GM12878 (cell line): ENCODE measurements around the gene SPINT2. TPM values are rescaled to one million over a fixed set of nuclear protein-coding genes. Genes with fewer than 3 reads are reported as not detected.
A peak's percentile ranks its signal among the peaks of the same experiment; 100 is the strongest.

ENCODE experiments used
- ATAC-seq: fragments of 200-7000 bp; cut with Tn5 transposase; 3 replicates; pipeline ENCODE4 v1.9.1; 2020; ENCODE audit warnings: mild to moderate bottlenecking, moderate library complexity
- BruUV-seq: library from RNA; stranded (reverse); fragments of 400-500 nt; replicated peaks from 2 replicates; lab custom pipeline; 2021; lab: Mats Ljungman, UMichigan
- CTCF ChIA-PET: fragments of 300-600 bp; sonication (Branson Sonifier 250); formaldehyde crosslinking; extraction: SDS; loops from one replicate; lab custom pipeline; 2021; ENCODE audit warnings: inconsistent platforms; lab: Yijun Ruan, JAX
- POLR2A ChIA-PET: fragments of 350-600 bp; formaldehyde crosslinking; extraction: SDS; loops from one replicate; lab custom pipeline; 2021; ENCODE audit warnings: inconsistent platforms; lab: Charles Lee
- RAD21 ChIA-PET: fragments of 300-600 bp; sonication (Branson Sonifier 250); formaldehyde crosslinking; loops from one replicate; lab custom pipeline; 2023; ENCODE audit warnings: antibody characterized with exemption; ENCODE audit not compliant: unreplicated experiment; lab: Charles Lee
- SMC1A ChIA-PET: fragments of 300-600 bp; sonication (Branson Sonifier 250); formaldehyde crosslinking; loops from one replicate; lab custom pipeline; 2023; ENCODE audit not compliant: unreplicated experiment, uncharacterized antibody; lab: Charles Lee
- DNase-seq: peaks from one replicate; pipeline ENCODE4 v3.0.0-alpha.2; 2011; ENCODE audit warnings: low read depth, low spot score
- FAIRE-seq: peaks from 3 replicates; lab custom pipeline; 2011; peaks lifted over from hg19 to GRCh38; lab: Jason Lieb, UNC
- H2AFZ ChIP-seq: 2 replicates; pipeline ENCODE4 v1.6.0; 2011; ENCODE audit warnings: low read depth, low read length, control low read depth; ENCODE audit not compliant: control insufficient read depth
- H3K27ac ChIP-seq: 2 replicates; pipeline ENCODE4 v1.5.1; 2011; ENCODE audit warnings: control low read depth; ENCODE audit not compliant: control insufficient read depth, insufficient read depth
- H3K27me3 ChIP-seq, 2 experiments: replicated peaks in 1 of 2; 2 replicates each; pipeline versions ENCODE4 v1.6.0 to v1.6.1; 2011; ENCODE audit warnings: low read length in 1 of 2; ENCODE audit not compliant: control insufficient read depth in 2 of 2, insufficient read depth in 2 of 2
- H3K36me3 ChIP-seq, 2 experiments: 2 replicates each; pipeline ENCODE4 v1.5.1; 2011; ENCODE audit warnings: low read length in 1 of 2; ENCODE audit not compliant: control insufficient read depth in 2 of 2, insufficient read depth in 2 of 2
- H3K4me1 ChIP-seq: 2 replicates; pipeline ENCODE4 v1.6.1; 2011; ENCODE audit warnings: mild to moderate bottlenecking, low read length, moderate library complexity, mixed read lengths; ENCODE audit not compliant: control insufficient read depth, insufficient read depth
- H3K4me2 ChIP-seq: 2 replicates; pipeline ENCODE4 v1.6.0; 2011; ENCODE audit warnings: control low read depth; ENCODE audit not compliant: control insufficient read depth, insufficient read depth
- H3K4me3 ChIP-seq: fragments of 200-600 bp; sonication (generic); 2 replicates; pipeline ENCODE4 v1.5.1; 2016
- H3K79me2 ChIP-seq: 2 replicates; pipeline ENCODE4 v1.6.0; 2011; ENCODE audit warnings: low read length; ENCODE audit not compliant: control insufficient read depth, insufficient read depth
- H3K9ac ChIP-seq: 2 replicates; pipeline ENCODE4 v1.8.0; 2011; ENCODE audit warnings: low read length, control low read depth, mixed read lengths; ENCODE audit not compliant: control insufficient read depth, insufficient read depth
- H3K9me3 ChIP-seq: replicated peaks from 3 replicates; pipeline ENCODE4 v1.5.1; 2011; ENCODE audit warnings: mild to moderate bottlenecking, low read length; ENCODE audit not compliant: control insufficient read depth, insufficient read depth
- H4K20me1 ChIP-seq: 2 replicates; pipeline ENCODE4 v1.6.0; 2011; ENCODE audit not compliant: control insufficient read depth, insufficient read depth
- KLF5 ChIP-seq: fragments of 450-650 bp; IDR thresholded peaks from 2 replicates; pipeline ENCODE4 v1.6.1; 2014; ENCODE audit warnings: mild to moderate bottlenecking; ENCODE audit not compliant: partially characterized antibody
- MTA3 ChIP-seq: IDR thresholded peaks from 2 replicates; pipeline ENCODE4 v1.6.1; 2012; ENCODE audit warnings: low read length, inconsistent platforms, borderline replicate concordance
- YY1 ChIP-seq: IDR thresholded peaks from 2 replicates; pipeline ENCODE4 v1.6.1; 2011; ENCODE audit warnings: low read depth, mild to moderate bottlenecking, low read length
- ZNF384 ChIP-seq: IDR thresholded peaks from 2 replicates; pipeline ENCODE4 v1.6.1; 2012; ENCODE audit warnings: low read depth, mild to moderate bottlenecking, low read length, improper control_type of control experiment, borderline replicate concordance
- WGBS: methylation state at CpG from one replicate; pipeline ENCODE4 v1.1.6; 2016; ENCODE audit warnings: low lambda C conversion rate; ENCODE audit not compliant: insufficient replicate concordance, insufficient coverage; ENCODE audit errors: missing lambda C conversion rate; 5-methylcytosine and 5-hydroxymethylcytosine counted together
- in situ Hi-C: fragments of 300-500 bp; cut with MboI; formaldehyde crosslinking; loops from 9 replicates; pipeline ENCODE4 v1.14.3; 2018; ENCODE audit warnings: mixed read lengths
- intact Hi-C: fragments of 100-400 bp; cut with micrococcal nuclease; formaldehyde crosslinking; loops from one replicate; pipeline ENCODE4 v1.14.2; 2022; ENCODE audit not compliant: unreplicated experiment
- polyA plus RNA-seq, 11 experiments: library from polyadenylated mRNA; depleted of rRNA in 4 of 11; unstranded in 6 of 11; stranded (reverse) in 5 of 11; fragments of >200 nt; fragmentation: Nextera tagmentation in 4 of 11; fragmentation: Illumina TruSeq in 1 of 11; extraction: Ambion mirVana in 4 of 11; extraction: Trizol in 1 of 11; gene quantifications; 1 replicate in 1 of 11; 2 replicates in 10 of 11; pipeline versions ENCODE4 v1.2.1 to v1.2.3, GENCODE V29; 2011 to 2016; ENCODE audit warnings: inconsistent platforms in 2 of 11, missing spikeins in 2 of 11, low read depth in 1 of 11
- total RNA-seq, 4 experiments: library from RNA; depleted of rRNA in 3 of 4; stranded (reverse); fragments of >200 nt in 3 of 4; fragmentation: Illumina TruSeq in 1 of 4; extraction: Trizol in 1 of 4; gene quantifications; 2 replicates each; pipeline versions ENCODE4 v1.2.1 to v1.2.3, GENCODE V29; 2013 to 2021
- TF ChIP-seq, protein P1 (sequence below): fragments of 450-650 bp; IDR thresholded peaks from 2 replicates; pipeline ENCODE4 v1.6.1; 2016; ENCODE audit warnings: mild to moderate bottlenecking, moderate library complexity, borderline replicate concordance
- TF ChIP-seq, protein P2 (sequence below): fragments of 450-650 bp; IDR thresholded peaks from 2 replicates; pipeline ENCODE4 v1.6.1; 2016; ENCODE audit warnings: mild to moderate bottlenecking

The SPINT2 gene
- total and polyA plus RNA-seq, 10 of the 15 experiments (the other 5 are each of a cell fraction or from before 2014, with no cell fraction given), result 0.15 to 26.5 (median 17.5) TPM

DNA sequence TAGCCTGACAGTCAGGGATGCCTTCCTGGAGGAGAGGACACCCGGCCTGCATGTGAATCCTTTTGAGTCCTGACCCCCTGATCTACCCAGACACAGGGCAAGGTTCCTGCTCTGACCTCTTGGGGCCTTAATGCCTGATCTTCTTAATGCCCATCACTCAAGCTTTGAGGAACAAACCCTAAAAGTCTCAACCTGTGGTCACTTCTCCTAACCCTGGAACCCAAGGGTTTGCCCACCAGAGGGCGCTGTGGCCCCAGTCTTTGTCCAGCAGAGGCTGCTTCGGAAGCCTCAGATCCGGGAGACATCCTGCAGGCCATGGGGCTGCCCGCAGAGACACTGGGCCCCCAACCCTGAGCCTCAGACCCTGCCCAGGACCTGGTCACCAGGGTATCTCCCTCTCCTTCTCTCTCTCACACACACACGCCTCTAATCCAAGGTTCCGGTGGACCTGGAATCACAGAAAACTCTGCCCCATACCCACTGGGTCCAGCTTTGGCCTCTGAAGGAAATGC, 30.6 kb upstream of the SPINT2 start (continued):
- TF ChIP-seq, protein P1, sequence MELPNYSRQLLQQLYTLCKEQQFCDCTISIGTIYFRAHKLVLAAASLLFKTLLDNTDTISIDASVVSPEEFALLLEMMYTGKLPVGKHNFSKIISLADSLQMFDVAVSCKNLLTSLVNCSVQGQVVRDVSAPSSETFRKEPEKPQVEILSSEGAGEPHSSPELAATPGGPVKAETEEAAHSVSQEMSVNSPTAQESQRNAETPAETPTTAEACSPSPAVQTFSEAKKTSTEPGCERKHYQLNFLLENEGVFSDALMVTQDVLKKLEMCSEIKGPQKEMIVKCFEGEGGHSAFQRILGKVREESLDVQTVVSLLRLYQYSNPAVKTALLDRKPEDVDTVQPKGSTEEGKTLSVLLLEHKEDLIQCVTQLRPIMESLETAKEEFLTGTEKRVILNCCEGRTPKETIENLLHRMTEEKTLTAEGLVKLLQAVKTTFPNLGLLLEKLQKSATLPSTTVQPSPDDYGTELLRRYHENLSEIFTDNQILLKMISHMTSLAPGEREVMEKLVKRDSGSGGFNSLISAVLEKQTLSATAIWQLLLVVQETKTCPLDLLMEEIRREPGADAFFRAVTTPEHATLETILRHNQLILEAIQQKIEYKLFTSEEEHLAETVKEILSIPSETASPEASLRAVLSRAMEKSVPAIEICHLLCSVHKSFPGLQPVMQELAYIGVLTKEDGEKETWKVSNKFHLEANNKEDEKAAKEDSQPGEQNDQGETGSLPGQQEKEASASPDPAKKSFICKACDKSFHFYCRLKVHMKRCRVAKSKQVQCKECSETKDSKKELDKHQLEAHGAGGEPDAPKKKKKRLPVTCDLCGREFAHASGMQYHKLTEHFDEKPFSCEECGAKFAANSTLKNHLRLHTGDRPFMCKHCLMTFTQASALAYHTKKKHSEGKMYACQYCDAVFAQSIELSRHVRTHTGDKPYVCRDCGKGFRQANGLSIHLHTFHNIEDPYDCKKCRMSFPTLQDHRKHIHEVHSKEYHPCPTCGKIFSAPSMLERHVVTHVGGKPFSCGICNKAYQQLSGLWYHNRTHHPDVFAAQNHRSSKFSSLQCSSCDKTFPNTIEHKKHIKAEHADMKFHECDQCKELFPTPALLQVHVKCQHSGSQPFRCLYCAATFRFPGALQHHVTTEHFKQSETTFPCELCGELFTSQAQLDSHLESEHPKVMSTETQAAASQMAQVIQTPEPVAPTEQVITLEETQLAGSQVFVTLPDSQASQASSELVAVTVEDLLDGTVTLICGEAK, result no peak
- TF ChIP-seq, protein P2, sequence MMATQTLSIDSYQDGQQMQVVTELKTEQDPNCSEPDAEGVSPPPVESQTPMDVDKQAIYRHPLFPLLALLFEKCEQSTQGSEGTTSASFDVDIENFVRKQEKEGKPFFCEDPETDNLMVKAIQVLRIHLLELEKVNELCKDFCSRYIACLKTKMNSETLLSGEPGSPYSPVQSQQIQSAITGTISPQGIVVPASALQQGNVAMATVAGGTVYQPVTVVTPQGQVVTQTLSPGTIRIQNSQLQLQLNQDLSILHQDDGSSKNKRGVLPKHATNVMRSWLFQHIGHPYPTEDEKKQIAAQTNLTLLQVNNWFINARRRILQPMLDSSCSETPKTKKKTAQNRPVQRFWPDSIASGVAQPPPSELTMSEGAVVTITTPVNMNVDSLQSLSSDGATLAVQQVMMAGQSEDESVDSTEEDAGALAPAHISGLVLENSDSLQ, result peak; percentile 64
- peak; percentile 42; the same call in 1 of the 2 replicates for TF ChIP-seq YY1

DNA sequence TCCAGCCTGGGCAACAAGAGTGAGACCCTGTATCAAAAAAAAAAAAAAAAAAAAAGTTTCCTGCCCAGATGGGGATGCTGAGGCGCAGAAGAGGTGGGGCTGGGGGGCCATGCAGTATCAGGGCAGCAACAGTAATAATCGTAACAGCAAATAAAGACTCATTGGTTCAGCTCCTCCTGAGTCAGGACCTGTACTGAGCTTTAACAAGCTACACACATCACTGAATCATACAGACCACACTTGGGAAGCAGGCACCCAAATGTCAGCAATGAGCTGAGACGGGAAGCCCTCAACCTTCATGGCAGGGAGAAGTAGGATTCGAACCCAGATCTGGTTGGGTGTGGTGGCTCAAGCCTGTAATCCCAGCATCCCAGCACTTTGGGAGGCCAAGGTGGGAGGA, 29.8 kb upstream of the SPINT2 start:
- Histone ChIP-seq H3K9ac (no peak overlapping the region), H3K27me3 (no peaks in the 10 kb centered on the region; a peak in 1 of 4 replicates), H3K4me1 (no peaks in the 10 kb centered on the region), H3K36me3 (no peaks in the 10 kb centered on the region), H4K20me1 (no peaks in the 10 kb centered on the region), H3K27ac (no peak overlapping the region), H3K79me2 (no peaks in the 10 kb centered on the region), H3K9me3 (no peaks in the 10 kb centered on the region), H3K4me3 (no peak overlapping the region), H3K4me2 (no peak overlapping the region), H2AFZ (no peak overlapping the region)
- ChIA-PET SMC1A (interaction anchor here (0.6 to 1.9 kb wide), 6 partner anchors 98 to 332 kb away, joined by 3 to 14 read pairs (median 6); partner anchors contain the start of genes CATSPERG, FAM98C and PSMD8), POLR2A (no interaction called here), CTCF (interaction anchor here (0.6 to 2.4 kb wide), 14 partner anchors 9 to 337 kb away, joined by 3 to 15 read pairs (median 4); partner anchors contain the start of gene CATSPERG), RAD21 (interaction anchor here (0.6 to 1.6 kb wide), 10 partner anchors 95 to 335 kb away, joined by 3 to 6 read pairs (median 4); partner anchors contain the start of genes CATSPERG, FAM98C and PSMD8)
- DNase-seq (no peak), FAIRE-seq (no peak), ATAC-seq (no peak)
- intact Hi-C loops (loop anchor here (2.0 to 5.0 kb wide), 2 partner anchors 100 to 153 kb away; partner anchors contain the start of genes CATSPERG, GGN and SPRED3), in situ Hi-C loops (loop anchor here (5.0 kb wide), 1 partner anchor 332 kb away; no protein-coding TSS in a partner anchor)
- 50% methylated on average over 4 of the region's 4 CpGs for WGBS
- TF ChIP-seq KLF5 (no peak), MTA3 (no peak), ZNF384 (no peak)
- BruUV-seq, result no TSS peak
